UCSD-AML1 (cell line): ENCODE results near the gene RBM11.
"Not testable (repeated sequence)": the region's sequence is repeated elsewhere in the genome, so short reads cannot be mapped to it uniquely, and the experiment has no call there.

ENCODE experiments used
- DNase-seq: peaks from one replicate; lab custom pipeline; 2025; ENCODE audit not compliant: unreplicated experiment; lab: John Stamatoyannopoulos, UW

Gene RBM11

DNA sequence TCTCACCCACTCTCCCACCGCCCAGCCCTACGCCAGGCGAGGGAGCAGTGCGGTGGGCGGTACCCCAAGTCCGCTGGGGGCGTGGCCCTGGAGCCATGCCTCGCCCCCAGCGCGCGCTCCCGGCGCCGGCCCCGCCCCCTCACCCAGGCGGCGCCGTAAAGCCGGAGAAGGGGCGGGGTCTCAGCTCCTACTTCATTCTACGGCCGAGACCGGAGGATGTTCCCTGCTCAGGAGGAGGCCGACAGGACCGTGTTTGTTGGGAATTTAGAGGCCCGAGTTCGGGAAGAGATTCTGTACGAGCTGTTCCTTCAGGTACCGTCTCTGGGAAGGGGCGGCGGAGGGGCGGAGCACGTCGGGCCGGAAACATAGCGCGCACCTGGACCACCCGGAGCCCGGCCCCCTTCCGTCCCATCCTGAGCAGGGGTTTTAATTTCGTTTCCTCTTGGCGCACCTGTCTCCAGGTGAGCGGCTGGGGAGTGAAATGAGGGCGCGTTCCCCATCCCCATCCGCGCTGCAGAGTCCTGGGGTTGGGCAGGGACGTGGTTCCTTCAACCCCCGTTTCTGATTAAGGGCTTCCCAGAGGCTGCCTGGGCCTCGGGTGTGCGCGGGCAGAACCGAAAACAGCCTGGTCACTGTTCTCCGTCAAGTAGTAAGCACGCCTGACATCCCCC, at the start of gene RBM11:
Gene RBM11 (plus strand): TSS at position 187 of the 671 bp plus-strand sequence. CDS start 30 bp downstream, at position 217.
- DNase-seq: peak; percentile 21

GRCh38 chr21:14166463-14167223, 49.3 kb upstream of the RBM11 start:
- not testable (repeated sequence) for DNase-seq

GRCh38 chr21:14206222-14206621, 9.7 kb upstream of the RBM11 start:
- DNase-seq: no peak

DNA sequence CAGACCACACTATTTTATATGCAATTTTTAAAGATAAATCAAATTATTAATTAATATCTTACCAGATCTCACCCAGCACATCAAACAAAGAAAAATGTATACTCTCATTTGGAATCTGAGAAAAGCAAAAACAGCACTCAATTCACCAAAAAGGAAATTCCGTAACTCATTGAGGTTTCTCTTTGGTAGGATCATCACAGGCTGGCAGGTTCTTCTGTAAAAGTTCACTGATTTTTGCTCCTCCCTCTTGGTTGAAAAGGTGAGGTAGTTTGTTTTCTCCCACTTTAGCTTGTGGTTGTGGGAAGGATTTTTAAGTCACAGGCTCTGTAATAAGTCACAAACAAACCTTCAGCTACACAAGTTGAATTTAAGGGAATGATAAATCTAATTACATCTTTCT, 5.2 kb upstream of the RBM11 start, which contains the start of gene LIPI:
Gene LIPI (minus strand): TSS at position 218 of the 400 bp plus-strand sequence. CDS start 110 bp downstream, at position 108.
- DNase-seq: no peak

GRCh38 chr21:14213164-14213563, 2.8 kb upstream of the RBM11 start:
- no peak for DNase-seq

DNA sequence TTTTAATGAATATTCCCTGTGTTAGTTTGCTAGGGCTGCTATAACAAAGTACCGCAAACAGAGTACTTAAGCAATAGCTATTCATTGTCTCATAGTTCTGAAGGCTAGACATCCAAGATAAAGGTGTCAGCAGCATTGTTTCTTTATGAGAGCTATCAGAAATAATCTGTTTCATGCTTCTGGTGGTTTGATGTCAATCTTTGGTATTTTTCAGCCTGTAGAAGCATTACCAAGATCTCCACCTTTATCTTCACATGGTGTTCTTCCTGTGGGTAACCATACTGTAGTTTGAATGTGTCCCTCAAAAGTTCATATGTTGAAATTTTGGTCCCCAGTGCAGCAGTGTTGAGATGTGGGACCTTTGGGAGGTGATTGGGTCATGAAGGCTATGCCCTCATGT, 7.4 kb downstream of the RBM11 start:
- no peak for DNase-seq

GRCh38 chr21:14229399-14229798, 13.4 kb downstream of the RBM11 start:
- DNase-seq: no peak

DNA sequence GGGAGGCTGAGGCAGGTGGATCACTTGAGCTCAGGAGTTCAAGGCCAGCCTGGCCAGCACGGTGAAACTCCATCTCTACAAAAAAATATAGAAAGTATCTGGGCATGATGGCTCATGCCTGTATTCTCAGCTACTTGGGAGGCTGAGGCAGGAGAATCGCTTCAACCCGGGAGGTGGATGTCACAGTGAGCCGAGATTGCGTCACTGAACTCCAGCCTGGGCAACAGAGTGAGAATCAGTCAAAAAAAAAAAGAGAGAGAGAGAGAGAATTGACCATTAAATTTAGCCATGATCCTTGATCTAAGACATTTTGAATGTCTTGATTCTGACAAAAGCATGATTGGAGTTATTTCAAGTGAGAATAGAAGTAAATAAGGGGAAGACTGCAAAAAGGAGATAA, 19.1 kb downstream of the RBM11 start:
- no peak for DNase-seq

DNA sequence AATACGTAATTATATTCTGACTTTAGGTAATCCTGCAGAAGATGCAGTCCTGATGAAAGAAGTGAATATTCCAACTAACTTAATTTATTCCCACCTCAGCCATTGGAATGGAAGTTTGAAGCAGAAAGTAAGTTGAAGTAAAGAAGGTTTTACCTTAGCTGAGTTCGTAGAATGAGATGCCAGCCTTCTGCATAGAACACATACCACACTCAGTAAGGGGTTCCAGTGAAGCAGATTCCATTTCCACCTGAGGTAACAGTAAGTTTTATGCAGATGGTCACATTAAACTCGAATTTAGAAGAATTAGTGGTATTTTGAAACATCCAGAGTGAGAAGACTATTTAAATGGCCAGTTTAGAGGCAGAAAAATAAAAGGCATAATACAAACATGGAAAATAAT, 20.2 kb downstream of the RBM11 start:
- DNase-seq: no peak

GRCh38 chr21:14239281-14239680, 23.3 kb downstream of the RBM11 start:
- no peak for DNase-seq

DNA sequence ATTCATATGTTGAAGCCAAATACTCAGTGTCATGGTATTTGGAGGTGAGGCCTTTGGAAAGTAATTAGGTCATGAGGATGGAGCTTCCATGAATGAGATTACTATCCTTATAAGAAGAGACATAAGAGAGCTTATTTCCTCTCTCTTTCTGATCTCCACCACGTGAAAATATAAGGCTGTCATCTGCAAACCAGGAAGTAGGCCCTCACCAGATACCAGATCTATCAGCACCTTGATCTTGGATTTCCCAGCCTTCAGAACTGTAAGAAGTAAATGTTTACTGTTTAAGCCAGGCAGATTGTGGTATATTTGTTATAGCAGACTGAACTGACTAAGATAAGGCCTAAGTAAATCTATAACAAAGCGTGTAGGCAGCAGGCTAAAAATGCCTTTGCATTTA, 25.3 kb downstream of the RBM11 start:
- DNase-seq: no peak

- no peak for DNase-seq
These were observed 27.5 kb downstream of the RBM11 start for GRCh38 chr21:14243461-14243860.

- no peak for DNase-seq
These were observed 27.9 kb downstream of the RBM11 start for GRCh38 chr21:14243874-14244273.

GRCh38 chr21:14244911-14245310, 29.0 kb downstream of the RBM11 start:
- DNase-seq: no peak

DNA sequence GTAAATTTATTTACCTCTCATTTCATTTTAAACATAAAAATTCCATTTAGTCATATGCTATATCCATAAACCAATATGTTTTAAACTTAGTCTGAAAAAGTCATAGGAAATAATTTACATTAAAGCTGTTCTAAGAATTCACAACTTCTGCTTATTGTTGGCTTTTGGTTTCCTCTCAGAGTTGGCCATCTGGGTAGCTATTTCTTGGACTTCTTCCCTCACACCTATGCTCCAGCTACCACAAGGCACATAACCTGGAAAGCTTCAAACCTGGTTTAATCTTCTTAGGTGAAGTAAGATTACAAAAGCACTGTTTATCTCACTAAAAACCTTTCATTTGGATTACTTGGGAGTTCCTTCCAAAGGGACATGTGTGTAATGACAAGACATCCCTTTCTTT, 29.8 kb downstream of the RBM11 start:
- DNase-seq: no peak

DNA sequence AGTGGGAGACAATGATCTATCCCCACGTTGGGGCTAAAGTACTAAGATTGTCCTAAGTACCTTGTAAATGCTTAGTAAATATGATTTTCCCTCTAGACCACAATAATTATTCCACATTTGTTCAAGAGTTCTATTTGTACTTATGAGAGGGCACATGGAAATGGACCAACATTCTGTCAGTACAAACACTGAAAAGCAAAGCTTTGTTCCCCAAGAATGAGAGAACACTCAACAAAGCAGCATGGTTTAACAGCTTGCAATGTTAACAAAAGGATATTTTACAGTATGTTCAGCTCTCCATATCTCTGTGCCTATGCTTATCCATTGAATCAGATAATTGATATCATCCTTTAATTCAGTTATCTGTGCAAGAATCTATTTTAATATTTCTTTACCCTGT, 35.4 kb downstream of the RBM11 start:
- no peak for DNase-seq

DNA sequence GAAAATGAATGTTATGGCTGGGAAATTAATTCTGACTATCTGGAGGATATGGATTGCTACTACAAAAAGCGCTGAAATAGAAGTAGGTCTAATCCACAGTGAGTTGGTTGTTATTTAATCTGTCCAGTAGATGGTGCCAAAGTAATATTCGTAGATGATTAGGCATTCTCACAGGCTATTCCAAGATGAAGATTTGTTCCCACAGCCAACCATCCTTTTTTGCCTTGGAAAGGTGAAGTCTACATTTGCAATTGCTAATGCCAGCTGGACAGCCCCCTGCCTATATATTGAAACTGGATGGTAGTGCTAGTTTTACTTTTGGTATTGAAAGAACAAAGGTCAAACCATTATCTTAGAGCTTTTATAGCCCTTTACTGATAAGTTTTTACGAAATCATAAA, 43.8 kb downstream of the RBM11 start:
- DNase-seq: no peak

GRCh38 chr21:14260174-14260764, 44.3 kb downstream of the RBM11 start:
- no peak for DNase-seq

DNA sequence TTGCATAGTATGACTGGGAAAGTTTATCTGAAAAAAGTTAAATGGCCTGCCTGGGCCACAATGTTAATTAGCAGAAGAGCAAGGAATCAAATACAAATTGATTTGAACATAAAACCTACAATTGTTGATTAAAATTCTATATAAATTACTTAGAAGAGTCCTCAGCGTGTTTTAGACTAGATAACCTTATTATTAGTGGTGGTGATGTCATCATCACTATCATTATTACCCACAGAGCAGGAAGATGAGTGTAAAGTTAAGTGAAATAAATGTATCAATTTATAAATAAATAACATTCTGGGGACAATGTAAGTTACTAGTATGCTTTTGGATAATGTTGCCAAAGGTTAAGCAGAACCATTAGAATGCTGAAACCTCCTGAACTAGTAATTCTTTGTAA, 46.1 kb downstream of the RBM11 start:
- no peak for DNase-seq

DNA sequence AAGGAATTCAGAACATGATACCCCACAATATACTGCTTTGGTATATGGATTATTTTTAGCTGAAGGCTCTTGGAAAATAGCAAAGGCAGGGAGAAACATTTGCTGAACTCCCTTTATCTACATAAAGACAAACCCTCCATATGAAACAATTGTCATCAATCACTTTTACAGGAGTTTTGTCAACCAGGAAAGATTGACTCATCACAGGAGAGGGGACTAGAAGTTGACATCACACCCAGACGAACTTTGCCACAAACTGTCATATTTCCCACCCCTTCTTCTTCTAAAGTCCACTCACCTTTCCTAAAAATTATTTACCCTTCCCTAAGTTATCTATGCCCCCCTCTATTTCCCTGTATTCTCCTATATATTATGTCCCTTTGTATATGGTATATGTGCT, 47.9 kb downstream of the RBM11 start:
- no peak for DNase-seq

DNA sequence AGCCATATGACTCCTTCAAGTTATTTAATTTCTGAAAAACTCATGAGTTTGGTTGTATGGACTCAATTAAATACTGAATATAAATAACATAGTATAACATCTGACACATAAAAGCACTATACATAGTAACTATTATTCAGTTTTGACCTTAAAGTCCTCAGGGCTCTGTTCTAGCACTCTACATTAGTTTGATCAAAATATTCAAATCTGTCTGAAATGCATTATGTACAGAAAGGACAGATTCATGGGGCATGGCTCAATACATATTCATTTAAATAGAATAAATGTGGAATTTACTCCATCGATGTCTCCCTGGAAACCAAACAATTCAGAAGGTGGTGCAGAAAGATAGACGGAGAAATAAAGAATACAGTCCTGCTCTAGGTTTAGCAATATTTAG, 49.1 kb downstream of the RBM11 start:
- no peak for DNase-seq

DNA sequence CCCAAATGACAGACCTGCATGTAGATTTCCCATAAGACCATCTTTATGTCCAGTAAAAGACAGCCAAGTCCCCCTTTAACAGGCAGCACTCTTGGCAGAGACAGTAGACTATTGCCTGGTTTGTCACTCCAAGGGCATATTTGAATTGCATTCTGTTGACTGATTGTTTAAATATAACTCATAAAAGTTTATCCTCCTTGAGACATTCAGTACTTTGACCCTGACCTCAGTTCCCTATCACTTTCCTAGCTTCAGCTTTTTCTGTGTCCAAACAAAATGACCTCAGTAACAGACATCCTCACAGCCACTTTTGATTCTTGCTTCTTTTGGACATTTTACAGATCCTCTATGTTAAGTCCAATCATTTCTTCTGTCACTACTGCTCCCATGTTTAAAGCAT, 51.1 kb downstream of the RBM11 start:
- DNase-seq: no peak
